ENCODE results near the gene RASAL2.

Gene RASAL2

GRCh38 chr1:178275049-178275448 lies 181.1 kb downstream of the RASAL2 start:
- H3K4me1 ChIP-seq (ENCODE audit: control insufficient read depth, low read depth, low read length), result peaks cover 49% of the 10 kb centered on the region
- no peak overlapping the region for H3K9ac ChIP-seq (ENCODE audit: low read length)
- no peaks in the 10 kb centered on the region for H3K27me3 ChIP-seq (ENCODE audit: control insufficient read depth, insufficient read depth, low read length)
- no peaks in the 10 kb centered on the region for H3K36me3 ChIP-seq (ENCODE audit: control insufficient read depth, low read depth, low read length)
- no peak overlapping the region for H3K27ac ChIP-seq (ENCODE audit: low read length)
- no peak overlapping the region for H3K4me3 ChIP-seq (ENCODE audit: low read length)
- no peaks in the 10 kb centered on the region for H3K9me3 ChIP-seq (ENCODE audit: control insufficient read depth, low read depth, low read length)

GRCh38 chr1:178275553-178275952 lies 181.6 kb downstream of the RASAL2 start:
- H3K27me3 ChIP-seq (ENCODE audit: control insufficient read depth, insufficient read depth, low read length), result no peaks in the 10 kb centered on the region
- H3K9me3 ChIP-seq (ENCODE audit: control insufficient read depth, low read depth, low read length), result no peaks in the 10 kb centered on the region
- peaks cover 51% of the 10 kb centered on the region for H3K4me1 ChIP-seq (ENCODE audit: control insufficient read depth, low read depth, low read length)
- no peak overlapping the region for H3K27ac ChIP-seq (ENCODE audit: low read length)
- H3K9ac ChIP-seq (ENCODE audit: low read length), result no peak overlapping the region
- no peaks in the 10 kb centered on the region for H3K36me3 ChIP-seq (ENCODE audit: control insufficient read depth, low read depth, low read length)
- no peak overlapping the region for H3K4me3 ChIP-seq (ENCODE audit: low read length)

- no peak overlapping the region for H3K9ac ChIP-seq (ENCODE audit: low read length)
- H3K4me3 ChIP-seq (ENCODE audit: low read length), result no peak overlapping the region
- no peaks in the 10 kb centered on the region for H3K27me3 ChIP-seq (ENCODE audit: control insufficient read depth, insufficient read depth, low read length)
- H3K36me3 ChIP-seq (ENCODE audit: control insufficient read depth, low read depth, low read length), result no peaks in the 10 kb centered on the region
- no peaks in the 10 kb centered on the region for H3K9me3 ChIP-seq (ENCODE audit: control insufficient read depth, low read depth, low read length)
- peaks cover 59% of the 10 kb centered on the region for H3K4me1 ChIP-seq (ENCODE audit: control insufficient read depth, low read depth, low read length)
- no peak overlapping the region for H3K27ac ChIP-seq (ENCODE audit: low read length)
Observed at GRCh38 chr1:178277793-178278530, 184.1 kb downstream of the RASAL2 start.

GRCh38 chr1:178278916-178279686 lies 185.2 kb downstream of the RASAL2 start:
- Histone ChIP-seq H3K4me3 (ENCODE audit: low read length) (no peak overlapping the region), H3K36me3 (ENCODE audit: control insufficient read depth, low read depth, low read length) (no peaks in the 10 kb centered on the region), H3K9ac (ENCODE audit: low read length) (peak overlapping the region; percentile 17), H3K27ac (ENCODE audit: low read length) (peak overlapping the region; percentile 22), H3K4me1 (ENCODE audit: control insufficient read depth, low read depth, low read length) (peaks cover 57% of the 10 kb centered on the region), H3K27me3 (ENCODE audit: control insufficient read depth, insufficient read depth, low read length) (no peaks in the 10 kb centered on the region), H3K9me3 (ENCODE audit: control insufficient read depth, low read depth, low read length) (no peaks in the 10 kb centered on the region)

GRCh38 chr1:178282949-178283367 lies 189.1 kb downstream of the RASAL2 start:
- Histone ChIP-seq H3K9me3 (ENCODE audit: control insufficient read depth, low read depth, low read length) (no peaks in the 10 kb centered on the region), H3K4me3 (ENCODE audit: low read length) (peak overlapping the region; percentile 63), H3K36me3 (ENCODE audit: control insufficient read depth, low read depth, low read length) (peaks cover 2% of the 10 kb centered on the region), H3K4me1 (ENCODE audit: control insufficient read depth, low read depth, low read length) (peaks cover 67% of the 10 kb centered on the region), H3K9ac (ENCODE audit: low read length) (peak overlapping the region; percentile 75), H3K27ac (ENCODE audit: low read length) (peak overlapping the region; percentile 94), H3K27me3 (ENCODE audit: control insufficient read depth, insufficient read depth, low read length) (no peaks in the 10 kb centered on the region)

- Histone ChIP-seq H3K27ac (ENCODE audit: low read length) (peak overlapping the region; percentile 94), H3K4me3 (ENCODE audit: low read length) (peak overlapping the region; percentile 63), H3K4me1 (ENCODE audit: control insufficient read depth, low read depth, low read length) (peaks cover 65% of the 10 kb centered on the region)
Observed at GRCh38 chr1:178283409-178283808, 189.5 kb downstream of the RASAL2 start.

GRCh38 chr1:178284058-178284457 lies 190.2 kb downstream of the RASAL2 start:
- no peaks in the 10 kb centered on the region for H3K9me3 ChIP-seq (ENCODE audit: control insufficient read depth, low read depth, low read length)
- peak overlapping the region; percentile 75 for H3K9ac ChIP-seq (ENCODE audit: low read length)
- H3K27me3 ChIP-seq (ENCODE audit: control insufficient read depth, insufficient read depth, low read length), result no peaks in the 10 kb centered on the region
- H3K4me1 ChIP-seq (ENCODE audit: control insufficient read depth, low read depth, low read length), result peaks cover 58% of the 10 kb centered on the region
- peaks cover 2% of the 10 kb centered on the region for H3K36me3 ChIP-seq (ENCODE audit: control insufficient read depth, low read depth, low read length)
- peak overlapping the region; percentile 78 for H3K27ac ChIP-seq (ENCODE audit: low read length)
- peak overlapping the region; percentile 63 for H3K4me3 ChIP-seq (ENCODE audit: low read length)

More at GRCh38 chr1:178283409-178283808, 189.5 kb downstream of the RASAL2 start:
- Histone ChIP-seq H3K36me3 (ENCODE audit: control insufficient read depth, low read depth, low read length) (peaks cover 2% of the 10 kb centered on the region), H3K9me3 (ENCODE audit: control insufficient read depth, low read depth, low read length) (no peaks in the 10 kb centered on the region), H3K27me3 (ENCODE audit: control insufficient read depth, insufficient read depth, low read length) (no peaks in the 10 kb centered on the region), H3K9ac (ENCODE audit: low read length) (peak overlapping the region; percentile 75)

GRCh38 chr1:178291166-178291565 lies 197.3 kb downstream of the RASAL2 start:
- Histone ChIP-seq H3K9me3 (ENCODE audit: control insufficient read depth, low read depth, low read length) (no peaks in the 10 kb centered on the region), H3K4me1 (ENCODE audit: control insufficient read depth, low read depth, low read length) (peaks cover 23% of the 10 kb centered on the region), H3K9ac (ENCODE audit: low read length) (no peak overlapping the region)

GRCh38 chr1:178294654-178295053 lies 200.8 kb downstream of the RASAL2 start:
- no peaks in the 10 kb centered on the region for H3K27me3 ChIP-seq (ENCODE audit: control insufficient read depth, insufficient read depth, low read length)
- H3K27ac ChIP-seq (ENCODE audit: low read length), result no peak overlapping the region
- H3K4me1 ChIP-seq (ENCODE audit: control insufficient read depth, low read depth, low read length), result peaks cover 23% of the 10 kb centered on the region
- no peaks in the 10 kb centered on the region for H3K36me3 ChIP-seq (ENCODE audit: control insufficient read depth, low read depth, low read length)
- no peak overlapping the region for H3K4me3 ChIP-seq (ENCODE audit: low read length)
- H3K9ac ChIP-seq (ENCODE audit: low read length), result no peak overlapping the region
- H3K9me3 ChIP-seq (ENCODE audit: control insufficient read depth, low read depth, low read length), result no peaks in the 10 kb centered on the region

More at GRCh38 chr1:178291166-178291565, 197.3 kb downstream of the RASAL2 start:
- H3K36me3 ChIP-seq (ENCODE audit: control insufficient read depth, low read depth, low read length), result no peaks in the 10 kb centered on the region
- H3K4me3 ChIP-seq (ENCODE audit: low read length), result no peak overlapping the region
- H3K27me3 ChIP-seq (ENCODE audit: control insufficient read depth, insufficient read depth, low read length), result no peaks in the 10 kb centered on the region
- no peak overlapping the region for H3K27ac ChIP-seq (ENCODE audit: low read length)

GRCh38 chr1:178300352-178300699 lies 206.4 kb downstream of the RASAL2 start:
- Histone ChIP-seq H3K9me3 (ENCODE audit: control insufficient read depth, low read depth, low read length) (no peaks in the 10 kb centered on the region), H3K4me1 (ENCODE audit: control insufficient read depth, low read depth, low read length) (peaks cover 3% of the 10 kb centered on the region), H3K4me3 (ENCODE audit: low read length) (no peak overlapping the region), H3K27ac (ENCODE audit: low read length) (no peak overlapping the region), H3K36me3 (ENCODE audit: control insufficient read depth, low read depth, low read length) (no peaks in the 10 kb centered on the region), H3K9ac (ENCODE audit: low read length) (no peak overlapping the region), H3K27me3 (ENCODE audit: control insufficient read depth, insufficient read depth, low read length) (no peaks in the 10 kb centered on the region)

- no peaks in the 10 kb centered on the region for H3K9me3 ChIP-seq (ENCODE audit: control insufficient read depth, low read depth, low read length)
Observed at GRCh38 chr1:178301141-178301540, 207.2 kb downstream of the RASAL2 start.

More at GRCh38 chr1:178301141-178301540, 207.2 kb downstream of the RASAL2 start:
- H3K27ac ChIP-seq (ENCODE audit: low read length), result no peak overlapping the region
- no peak overlapping the region for H3K4me3 ChIP-seq (ENCODE audit: low read length)
- no peak overlapping the region for H3K9ac ChIP-seq (ENCODE audit: low read length)
- no peaks in the 10 kb centered on the region for H3K27me3 ChIP-seq (ENCODE audit: control insufficient read depth, insufficient read depth, low read length)
- H3K36me3 ChIP-seq (ENCODE audit: control insufficient read depth, low read depth, low read length), result no peaks in the 10 kb centered on the region
- no peaks in the 10 kb centered on the region for H3K4me1 ChIP-seq (ENCODE audit: control insufficient read depth, low read depth, low read length)
